B cell (primary cell): ENCODE measurements around the gene SLAMF9.

Source experiments
- CTCF ChIP-seq: fragments of 200-600 bp; IDR thresholded peaks from one replicate; pipeline ENCODE4 v1.8.0; 2022; ENCODE audit warnings: antibody characterized with exemption, mild to moderate bottlenecking
- EZH2 ChIP-seq: IDR thresholded peaks from 2 replicates; pipeline ENCODE4 v1.6.1; 2012; ENCODE audit warnings: borderline replicate concordance, low read depth, mild to moderate bottlenecking, moderate library complexity, low read length; ENCODE audit not compliant: insufficient read depth, poor library complexity, severe bottlenecking

- TF ChIP-seq CTCF, result no peak
- no peak for TF ChIP-seq EZH2
Observed at GRCh38 chr1:159964144-159964543, 10.1 kb upstream of the SLAMF9 start.
